HG02840 (cell line): ENCODE data around the gene ASZ1.

Source experiments
- ATAC-seq: cut with Tn5 transposase; IDR thresholded peaks from one replicate; pipeline ENCODE4 v1.9.1; 2021; ENCODE audit warnings: mild to moderate bottlenecking, moderate library complexity, moderate number of reproducible peaks; ENCODE audit not compliant: unreplicated experiment, low FRiP score

Gene ASZ1

DNA sequence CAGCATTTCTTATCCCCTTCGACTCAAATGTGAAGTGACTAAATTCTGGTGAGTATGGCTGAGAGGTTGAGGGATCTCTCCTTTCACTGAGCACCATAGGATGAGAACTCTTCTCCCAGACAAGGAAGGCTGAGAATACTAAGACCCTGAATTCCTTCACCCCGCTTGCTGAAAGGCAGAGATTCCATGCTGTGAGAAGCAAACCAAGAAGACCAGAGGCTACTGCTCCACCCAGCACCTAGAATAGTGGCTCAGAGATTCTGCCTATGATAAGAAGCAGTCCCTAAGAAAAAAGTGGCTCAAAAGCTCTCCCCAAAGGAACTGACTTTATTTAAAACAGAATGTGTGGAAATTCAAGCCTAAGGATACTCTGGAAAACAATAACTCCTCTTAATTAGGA is 77.7 kb downstream of the ASZ1 start:
- no peak for ATAC-seq

DNA sequence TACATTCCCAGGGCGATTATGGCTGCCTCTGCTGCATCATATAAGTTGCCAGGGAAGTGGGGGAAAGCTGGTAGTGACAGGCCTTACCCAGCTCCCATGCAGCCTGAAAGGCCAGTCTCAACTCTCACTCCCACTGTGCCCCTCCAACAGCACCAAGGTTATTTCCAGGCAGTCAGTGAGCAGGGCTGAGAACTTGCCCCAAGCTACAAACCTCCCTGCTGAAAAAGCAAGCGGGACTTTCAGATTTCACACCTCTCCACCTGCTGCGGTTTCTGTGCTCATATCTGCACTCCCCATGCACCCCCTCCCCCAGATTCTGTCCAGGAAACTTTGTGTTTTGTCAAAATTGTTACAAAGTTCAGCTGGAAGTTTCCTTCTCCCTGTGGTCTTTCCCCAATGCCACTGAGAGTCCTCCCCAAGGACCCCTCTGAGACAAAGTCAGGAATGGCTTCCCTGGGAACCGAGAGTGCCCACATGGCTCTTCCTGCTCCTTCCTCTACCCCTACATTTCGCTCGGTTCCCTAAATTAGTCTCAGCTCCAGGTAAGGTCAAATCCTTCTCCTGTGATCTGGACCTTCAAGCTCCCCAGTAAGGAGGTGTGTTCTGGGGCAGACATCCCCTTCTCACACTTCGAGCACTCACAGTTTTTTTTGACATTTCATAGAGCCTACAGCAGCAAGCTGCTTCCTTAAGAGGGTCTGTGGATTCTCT is 79.2 kb downstream of the ASZ1 start:
- ATAC-seq = peak; percentile 65

GRCh38 chr7:117347480-117347879 is 79.8 kb downstream of the ASZ1 start:
- ATAC-seq = no peak

- ATAC-seq = no peak
Measured at GRCh38 chr7:117346161-117346560, 81.1 kb downstream of the ASZ1 start.

DNA sequence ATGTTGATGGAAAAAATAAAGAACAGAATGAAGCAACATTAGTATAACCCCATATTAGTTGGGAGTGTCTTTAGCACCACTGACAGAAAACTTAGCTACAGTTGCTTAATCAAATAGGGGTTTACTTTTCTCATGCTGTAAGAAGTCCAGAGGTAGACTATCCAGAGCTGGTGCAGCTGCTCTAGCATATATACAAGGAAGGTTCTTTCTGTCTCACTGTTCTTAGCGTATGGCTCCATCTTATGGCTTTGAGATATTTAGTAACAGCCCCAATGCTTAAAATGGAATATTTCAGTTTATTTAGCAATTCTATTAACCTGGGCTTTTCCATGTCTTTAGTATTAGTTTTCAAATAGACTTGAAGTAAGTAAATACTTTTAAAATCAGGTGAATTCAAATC is 89.3 kb downstream of the ASZ1 start:
- ATAC-seq = no peak

DNA sequence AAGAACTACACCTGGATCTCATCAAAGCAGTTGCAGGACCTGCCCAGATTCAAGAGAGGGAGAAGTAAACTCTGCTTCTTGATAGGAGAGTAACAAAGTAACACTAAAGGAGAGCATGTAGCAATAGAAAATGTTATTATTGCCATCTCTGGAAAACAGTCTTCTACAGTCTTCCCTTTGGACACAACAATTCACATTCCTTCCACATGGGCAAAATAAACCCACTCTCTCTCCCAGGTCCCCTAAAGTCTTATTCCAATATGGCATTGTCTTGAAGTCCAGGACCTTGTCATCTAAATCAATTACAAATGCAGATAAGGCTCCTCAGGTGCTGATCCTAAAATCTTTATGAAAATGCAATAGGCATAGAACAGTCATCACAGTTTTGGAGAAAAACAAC is 94.1 kb downstream of the ASZ1 start:
- ATAC-seq = no peak

DNA sequence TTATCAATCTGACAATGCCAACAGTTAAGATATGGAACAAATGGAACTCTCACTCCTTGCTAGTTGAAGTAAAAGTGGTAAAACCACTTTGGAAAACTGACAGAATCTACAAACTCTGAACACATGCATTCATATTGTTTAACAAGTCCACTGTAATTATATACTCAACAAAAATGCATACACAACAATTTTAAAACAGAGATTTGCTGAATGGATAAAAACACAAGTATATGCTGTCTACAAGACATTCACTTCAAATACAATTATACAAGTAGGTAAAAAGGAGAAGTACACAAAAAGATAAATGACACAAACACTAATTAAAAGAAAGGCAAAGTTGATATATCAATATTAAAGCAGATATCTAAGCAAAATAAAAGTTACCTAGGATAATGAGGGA is 95.3 kb downstream of the ASZ1 start:
- no peak for ATAC-seq

- no peak for ATAC-seq
Measured at GRCh38 chr7:117325836-117326235, 101.5 kb downstream of the ASZ1 start.

- no peak for ATAC-seq
Measured at GRCh38 chr7:117324960-117325359, 102.3 kb downstream of the ASZ1 start.

DNA sequence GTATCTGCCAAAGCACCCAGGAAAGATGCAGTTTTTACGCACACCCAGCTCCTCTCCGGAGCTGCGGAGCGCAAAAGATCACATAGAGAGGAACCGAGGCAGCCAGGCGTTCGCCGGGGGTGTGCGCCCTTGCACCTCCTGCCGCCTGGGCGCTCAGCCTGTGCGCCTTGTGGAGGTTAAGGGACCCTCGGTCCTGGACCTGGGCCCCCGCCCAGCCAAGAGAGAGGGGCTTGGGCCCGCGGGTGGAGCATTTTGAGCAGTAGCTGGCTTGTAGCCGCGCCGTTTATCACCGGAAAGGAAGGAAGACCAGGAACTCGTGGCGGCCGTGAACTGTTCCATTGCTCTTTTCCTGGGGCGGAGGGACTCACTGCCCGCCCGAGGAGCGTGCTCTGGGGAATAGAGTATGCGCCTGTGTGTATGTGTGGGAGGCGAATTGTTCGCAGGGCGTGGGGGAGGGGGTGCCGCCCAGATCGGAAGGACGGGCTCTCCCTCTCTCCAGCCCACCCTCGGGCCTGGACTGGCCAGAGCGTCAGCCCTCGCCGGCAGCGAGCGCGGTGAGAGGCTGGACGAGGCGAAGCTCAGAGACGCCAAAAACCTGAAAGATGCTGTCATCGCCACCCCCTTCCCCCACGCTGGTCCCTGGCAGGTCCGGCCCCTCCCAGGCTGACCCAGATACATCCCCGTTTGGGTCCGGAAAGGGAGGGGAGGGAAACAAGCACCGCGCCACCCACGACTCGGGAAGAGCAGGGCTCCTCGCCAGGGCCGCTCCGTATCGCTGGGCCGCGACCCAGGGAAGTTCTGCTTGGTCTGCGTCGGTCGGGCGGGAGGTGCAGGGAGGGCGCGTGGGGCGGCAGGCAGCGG is 103.2 kb downstream of the ASZ1 start:
- ATAC-seq = no peak

- ATAC-seq = no peak
Measured at GRCh38 chr7:117323305-117323850, 103.9 kb downstream of the ASZ1 start.

- ATAC-seq = no peak
Measured at GRCh38 chr7:117322741-117323304, 104.5 kb downstream of the ASZ1 start, which contains the start of gene WNT2. Gene WNT2, minus strand, starts transcription at chr7:117323058. Its CDS starts 69 bp downstream, at chr7:117322989.

DNA sequence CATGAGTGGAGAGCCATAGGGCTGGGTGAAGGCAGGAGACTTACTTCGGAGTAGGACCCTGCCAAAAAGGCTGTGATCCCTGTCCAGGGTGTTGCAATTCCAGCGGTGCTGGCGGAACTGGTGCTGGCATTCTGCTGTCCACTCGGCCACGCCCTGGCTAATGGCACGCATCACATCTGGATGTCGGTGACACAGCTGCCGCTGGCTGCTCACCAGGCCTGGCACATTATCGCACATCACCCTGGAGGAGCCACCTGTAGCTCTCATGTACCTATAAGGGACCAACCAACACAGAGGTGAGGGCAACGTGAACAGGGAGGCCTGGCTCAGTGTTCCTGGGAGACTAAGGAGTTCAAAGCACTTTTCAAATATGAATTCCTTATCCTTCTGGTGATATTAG is 106.8 kb downstream of the ASZ1 start:
- ATAC-seq = no peak

- ATAC-seq = no peak
Measured at GRCh38 chr7:117319181-117319580, 108.1 kb downstream of the ASZ1 start.

- no peak for ATAC-seq
Measured at GRCh38 chr7:117313582-117313981, 113.7 kb downstream of the ASZ1 start.
